Hepatocyte (in vitro differentiated cells): ENCODE results near the gene GCGR. TPM values are rescaled to one million over a fixed set of nuclear protein-coding genes. Genes with fewer than 3 reads are reported as not detected.
A peak's percentile ranks its signal among the peaks of the same experiment; 100 is the strongest.

ENCODE experiments used
- DNase-seq: peaks from one replicate; pipeline ENCODE4 v3.0.0-alpha.2; 2016; ENCODE audit warnings: low spot score
- H2AFZ ChIP-seq: fragments of 200-600 bp; sonication (generic); 2 replicates; pipeline ENCODE4 v1.6.0; 2016; ENCODE audit warnings: antibody characterized with exemption, mild to moderate bottlenecking
- H3K27ac ChIP-seq: fragments of 200-600 bp; sonication (generic); 2 replicates; pipeline ENCODE4 v1.5.1; 2016; ENCODE audit warnings: mild to moderate bottlenecking
- H3K27me3 ChIP-seq: fragments of 200-600 bp; sonication (generic); 2 replicates; pipeline ENCODE4 v1.6.1; 2016
- H3K36me3 ChIP-seq: fragments of 200-600 bp; sonication (generic); replicated peaks from 2 replicates; pipeline ENCODE4 v1.5.1; 2016; ENCODE audit warnings: low read depth; ENCODE audit not compliant: insufficient read depth
- H3K4me1 ChIP-seq: fragments of 200-600 bp; sonication (generic); 2 replicates; pipeline ENCODE4 v1.5.1; 2016; ENCODE audit warnings: mild to moderate bottlenecking, moderate library complexity; ENCODE audit not compliant: insufficient read depth
- H3K4me2 ChIP-seq: fragments of 200-600 bp; sonication (generic); 2 replicates; pipeline ENCODE4 v1.6.0; 2016
- H3K4me3 ChIP-seq: fragments of 200-600 bp; sonication (generic); 2 replicates; pipeline ENCODE4 v1.5.1; 2016; ENCODE audit warnings: mild to moderate bottlenecking
- H3K79me2 ChIP-seq: fragments of 200-600 bp; sonication (generic); 2 replicates; pipeline ENCODE4 v1.6.0; 2017; ENCODE audit warnings: mild to moderate bottlenecking
- H3K9me2 ChIP-seq: fragments of 200-600 bp; sonication (generic); replicated peaks from 2 replicates; pipeline ENCODE4 v1.6.0; 2017; ENCODE audit warnings: mild to moderate bottlenecking; ENCODE audit not compliant: insufficient read depth
- H3K9me3 ChIP-seq: fragments of 200-600 bp; sonication (generic); 2 replicates; pipeline ENCODE4 v1.5.1; 2016; ENCODE audit warnings: low read depth, mild to moderate bottlenecking
- H4K20me1 ChIP-seq: fragments of 200-600 bp; sonication (generic); 2 replicates; pipeline ENCODE4 v1.6.0; 2016; ENCODE audit warnings: mild to moderate bottlenecking; ENCODE audit not compliant: insufficient read depth, poor library complexity, severe bottlenecking
- EZH2 ChIP-seq: fragments of 200-600 bp; sonication (generic); IDR thresholded peaks from 2 replicates; pipeline ENCODE4 v1.6.1; 2016; ENCODE audit warnings: antibody characterized with exemption, mild to moderate bottlenecking, borderline replicate concordance
- EZH2phosphoT487 ChIP-seq: fragments of 200-600 bp; sonication (generic); IDR thresholded peaks from one replicate; pipeline ENCODE4 v1.6.1; 2018; ENCODE audit warnings: antibody characterized with exemption, mild to moderate bottlenecking, low read depth, moderate library complexity; ENCODE audit not compliant: unreplicated experiment, severe bottlenecking
- whole genome bisulfite sequencing: methylation state at CpG from one replicate; pipeline ENCODE4 v1.1.6; 2016; ENCODE audit warnings: low lambda C conversion rate; ENCODE audit errors: missing lambda C conversion rate; 5-methylcytosine and 5-hydroxymethylcytosine counted together
- polyA plus RNA-seq: library from polyadenylated mRNA; unstranded; fragments of >200 nt; fragmentation: Nextera tagmentation; extraction: Ambion mirVana; gene quantifications from 2 replicates; pipeline ENCODE4 v1.2.1, GENCODE V29; 2016
- total RNA-seq: library from RNA; depleted of rRNA; stranded (reverse); fragments of >200 nt; gene quantifications from 2 replicates; pipeline ENCODE4 v1.2.3, GENCODE V29; 2014
- TF ChIP-seq, protein P1 (sequence below): fragments of 200-600 bp; sonication (generic); IDR thresholded peaks from 2 replicates; pipeline ENCODE4 v1.5.1; 2016; ENCODE audit warnings: antibody characterized with exemption, mild to moderate bottlenecking; ENCODE audit not compliant: poor library complexity

The GCGR gene
- total RNA-seq: 2.4 and 2.9 TPM in 2 replicates
- polyA plus RNA-seq: 2.5 and 3.8 TPM in 2 replicates

- no peak for DNase-seq
- Histone ChIP-seq H3K27me3 (peaks cover 73% of the 10 kb centered on the region), H3K9me2 (no peaks in the 10 kb centered on the region), H3K36me3 (no peaks in the 10 kb centered on the region), H4K20me1 (no peaks in the 10 kb centered on the region), H3K9me3 (no peaks in the 10 kb centered on the region), H3K79me2 (no peaks in the 10 kb centered on the region), H2AFZ (no peak within 1 kb of the TSS), H3K4me2 (peak within 1 kb of the TSS; percentile 84), H3K4me1 (no peaks in the 10 kb centered on the region), H3K4me3 (no peak within 1 kb of the TSS), H3K27ac (no peak within 1 kb of the TSS)
- TF ChIP-seq EZH2: peak; percentile 34
- TF ChIP-seq, protein P1, sequence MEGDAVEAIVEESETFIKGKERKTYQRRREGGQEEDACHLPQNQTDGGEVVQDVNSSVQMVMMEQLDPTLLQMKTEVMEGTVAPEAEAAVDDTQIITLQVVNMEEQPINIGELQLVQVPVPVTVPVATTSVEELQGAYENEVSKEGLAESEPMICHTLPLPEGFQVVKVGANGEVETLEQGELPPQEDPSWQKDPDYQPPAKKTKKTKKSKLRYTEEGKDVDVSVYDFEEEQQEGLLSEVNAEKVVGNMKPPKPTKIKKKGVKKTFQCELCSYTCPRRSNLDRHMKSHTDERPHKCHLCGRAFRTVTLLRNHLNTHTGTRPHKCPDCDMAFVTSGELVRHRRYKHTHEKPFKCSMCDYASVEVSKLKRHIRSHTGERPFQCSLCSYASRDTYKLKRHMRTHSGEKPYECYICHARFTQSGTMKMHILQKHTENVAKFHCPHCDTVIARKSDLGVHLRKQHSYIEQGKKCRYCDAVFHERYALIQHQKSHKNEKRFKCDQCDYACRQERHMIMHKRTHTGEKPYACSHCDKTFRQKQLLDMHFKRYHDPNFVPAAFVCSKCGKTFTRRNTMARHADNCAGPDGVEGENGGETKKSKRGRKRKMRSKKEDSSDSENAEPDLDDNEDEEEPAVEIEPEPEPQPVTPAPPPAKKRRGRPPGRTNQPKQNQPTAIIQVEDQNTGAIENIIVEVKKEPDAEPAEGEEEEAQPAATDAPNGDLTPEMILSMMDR: no peak
- TF ChIP-seq EZH2phosphoT487: peak; percentile 64
- 2% methylated on average over 11 of the region's 110 CpGs for WGBS
Measured at GRCh38 chr17:81803728-81804558, at the start of gene GCGR. GCGR (plus strand) TSS chr17:81804150; CDS start chr17:81809019, 4,869 bp downstream.

GRCh38 chr17:81792675-81793615, 11.0 kb upstream of the GCGR start:
- H3K27me3 ChIP-seq: no peaks in the 10 kb centered on the region
- 94% methylated on average over 8 of the region's 8 CpGs for WGBS
- H3K4me2 ChIP-seq: no peak overlapping the region
- H3K79me2 ChIP-seq: no peaks in the 10 kb centered on the region
- no peaks in the 10 kb centered on the region for H4K20me1 ChIP-seq
- H3K4me3 ChIP-seq: no peak overlapping the region
- H3K4me1 ChIP-seq: no peaks in the 10 kb centered on the region
- no peaks in the 10 kb centered on the region for H3K36me3 ChIP-seq
- H3K27ac ChIP-seq: no peak overlapping the region
- TF ChIP-seq, protein P1: no peak
- TF ChIP-seq EZH2phosphoT487: no peak
- no peak for TF ChIP-seq EZH2
- no peaks in the 10 kb centered on the region for H3K9me2 ChIP-seq
- no peak overlapping the region for H2AFZ ChIP-seq
- H3K9me3 ChIP-seq: no peaks in the 10 kb centered on the region
- DNase-seq: no peak

DNA sequence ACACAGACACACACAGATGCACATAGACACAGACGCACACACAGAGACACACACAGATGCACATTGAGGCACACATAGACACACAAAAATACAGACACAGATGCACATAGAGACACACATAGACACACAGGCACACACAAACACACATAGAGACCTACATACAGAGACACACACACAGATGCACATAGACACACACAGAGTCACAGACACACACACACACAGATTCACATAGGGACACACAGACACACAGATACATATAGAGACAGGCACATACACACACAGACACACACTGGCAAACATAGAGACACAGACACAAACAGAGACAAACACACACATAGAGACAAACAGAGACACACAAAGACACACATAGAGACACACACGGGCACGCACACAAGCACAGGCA, 9.9 kb upstream of the GCGR start:
- TF ChIP-seq EZH2 (no peak), EZH2phosphoT487 (no peak)
- TF ChIP-seq, protein P1: no peak
- 96% methylated on average over 3 of the region's 3 CpGs for WGBS
- H3K36me3 ChIP-seq: no peaks in the 10 kb centered on the region

More for the DNA sequence above, 9.9 kb upstream of the GCGR start:
- no peaks in the 10 kb centered on the region for H4K20me1 ChIP-seq
- no peak overlapping the region for H3K27ac ChIP-seq
- no peaks in the 10 kb centered on the region for H3K27me3 ChIP-seq
- no peak for DNase-seq
- H3K4me3 ChIP-seq: no peak overlapping the region
- H3K9me2 ChIP-seq: no peaks in the 10 kb centered on the region
- H3K79me2 ChIP-seq: no peaks in the 10 kb centered on the region
- no peak overlapping the region for H3K4me2 ChIP-seq
- no peaks in the 10 kb centered on the region for H3K9me3 ChIP-seq
- no peak overlapping the region for H2AFZ ChIP-seq
- H3K4me1 ChIP-seq: no peaks in the 10 kb centered on the region
